OCI-LY7 (cell line): Measurements from ENCODE around the gene COL10A1.

Source experiments
- CTCF ChIP-seq: fragments of 200-600 bp; sonication (generic); conservative IDR thresholded peaks from 2 replicates; pipeline ENCODE4 v1.5.1; 2014; ENCODE audit warnings: mild to moderate bottlenecking, antibody characterized with exemption, low read length, moderate library complexity, mixed read lengths
- EZH2phosphoT487 ChIP-seq: fragments of 200-600 bp; sonication (generic); IDR thresholded peaks from 2 replicates; pipeline ENCODE4 v1.6.1; 2018; ENCODE audit warnings: low read depth, borderline replicate concordance, mild to moderate bottlenecking, mixed run types, antibody characterized with exemption, low read length, moderate library complexity, mixed read lengths

GRCh38 chr6:116078945-116079344, 47.0 kb downstream of the COL10A1 start:
- TF ChIP-seq CTCF: no peak
- no peak for TF ChIP-seq EZH2phosphoT487
